SK-N-MC (cell line): Measurements from ENCODE around the gene L3MBTL1.

Source experiments
- DNase-seq: peaks from one replicate; pipeline ENCODE4 v3.0.0-alpha.2; 2011; ENCODE audit warnings: low read depth, low spot score
- H3K27ac ChIP-seq: fragments of 200-600 bp; sonication (generic); 2 replicates; pipeline ENCODE4 v1.5.1; 2016; ENCODE audit warnings: mixed run types
- H3K36me3 ChIP-seq: fragments of 200-600 bp; sonication (generic); 2 replicates; pipeline ENCODE4 v1.6.1; 2017; ENCODE audit warnings: antibody characterized with exemption, low read length, mixed read lengths; ENCODE audit not compliant: insufficient read depth
- H3K4me3 ChIP-seq: fragments of 200-600 bp; sonication (generic); 2 replicates; pipeline ENCODE4 v1.5.1; 2016
- H3K9ac ChIP-seq: fragments of 200-600 bp; sonication (generic); 2 replicates; pipeline ENCODE4 v1.8.0; 2017; ENCODE audit warnings: mixed run types, mixed read lengths; ENCODE audit not compliant: insufficient read length
- H3K9me3 ChIP-seq: fragments of 200-600 bp; sonication (generic); 2 replicates; pipeline ENCODE4 v1.6.1; 2017; ENCODE audit warnings: low read depth, mild to moderate bottlenecking, antibody characterized with exemption, low read length, moderate library complexity, mixed read lengths
- EZH2 ChIP-seq: fragments of 200-600 bp; sonication (generic); IDR thresholded peaks from one replicate; pipeline ENCODE4 v1.6.1; 2017; ENCODE audit warnings: antibody characterized with exemption
- FOXP2 ChIP-seq: optimal IDR thresholded peaks from 2 replicates; pipeline ENCODE3; 2011; ENCODE audit warnings: mild to moderate bottlenecking, moderate library complexity; ENCODE audit not compliant: insufficient read depth; ENCODE audit errors: extremely low read length, control extremely low read depth
- POLR2AphosphoS5 ChIP-seq: IDR thresholded peaks from 2 replicates; pipeline ENCODE4 v1.6.1; 2012; ENCODE audit warnings: mild to moderate bottlenecking, low read depth, low read length, borderline replicate concordance

The L3MBTL1 gene

GRCh38 chr20:43529457-43530153, 22.1 kb downstream of the L3MBTL1 start:
- no peaks in the 10 kb centered on the region for H3K36me3 ChIP-seq
- H3K27ac ChIP-seq: no peak overlapping the region
- DNase-seq: no peak
- H3K9me3 ChIP-seq: no peaks in the 10 kb centered on the region
- TF ChIP-seq FOXP2 (no peak), POLR2AphosphoS5 (no peak), EZH2 (no peak)
- H3K9ac ChIP-seq: no peak overlapping the region
- H3K4me3 ChIP-seq: no peak overlapping the region

- Histone ChIP-seq H3K27ac (no peak overlapping the region), H3K9me3 (no peaks in the 10 kb centered on the region), H3K36me3 (no peaks in the 10 kb centered on the region), H3K9ac (no peak overlapping the region), H3K4me3 (no peak overlapping the region)
- TF ChIP-seq FOXP2: no peak
- no peak for TF ChIP-seq EZH2
- no peak for TF ChIP-seq POLR2AphosphoS5
- DNase-seq: no peak
These were observed 23.0 kb downstream of the L3MBTL1 start for GRCh38 chr20:43530321-43531090.

GRCh38 chr20:43531091-43531443, 23.6 kb downstream of the L3MBTL1 start:
- H3K9me3 ChIP-seq: no peaks in the 10 kb centered on the region
- no peak overlapping the region for H3K27ac ChIP-seq
- H3K4me3 ChIP-seq: no peak overlapping the region
- no peak overlapping the region for H3K9ac ChIP-seq
- no peak for TF ChIP-seq EZH2
- DNase-seq: no peak
- no peaks in the 10 kb centered on the region for H3K36me3 ChIP-seq

- Histone ChIP-seq H3K4me3 (no peak overlapping the region), H3K9me3 (no peaks in the 10 kb centered on the region), H3K9ac (no peak overlapping the region), H3K36me3 (no peaks in the 10 kb centered on the region), H3K27ac (no peak overlapping the region)
- TF ChIP-seq POLR2AphosphoS5 (no peak), FOXP2 (no peak), EZH2 (no peak)
- no peak for DNase-seq
These were observed 25.0 kb downstream of the L3MBTL1 start for GRCh38 chr20:43532416-43533055.

GRCh38 chr20:43533060-43533459, 25.6 kb downstream of the L3MBTL1 start:
- H3K9me3 ChIP-seq: no peaks in the 10 kb centered on the region

GRCh38 chr20:43534016-43534415, 26.5 kb downstream of the L3MBTL1 start:
- Histone ChIP-seq H3K9ac (no peak overlapping the region), H3K27ac (no peak overlapping the region), H3K36me3 (no peaks in the 10 kb centered on the region), H3K4me3 (no peak overlapping the region), H3K9me3 (no peaks in the 10 kb centered on the region)
- no peak for TF ChIP-seq FOXP2
- TF ChIP-seq POLR2AphosphoS5: no peak
- no peak for TF ChIP-seq EZH2
- no peak for DNase-seq

More at GRCh38 chr20:43533060-43533459, 25.6 kb downstream of the L3MBTL1 start:
- no peak overlapping the region for H3K9ac ChIP-seq
- no peak overlapping the region for H3K4me3 ChIP-seq
- TF ChIP-seq POLR2AphosphoS5 (no peak), EZH2 (no peak), FOXP2 (no peak)
- H3K36me3 ChIP-seq: no peaks in the 10 kb centered on the region
- DNase-seq: no peak
- H3K27ac ChIP-seq: no peak overlapping the region

GRCh38 chr20:43534791-43535350, 27.4 kb downstream of the L3MBTL1 start:
- TF ChIP-seq EZH2 (no peak), POLR2AphosphoS5 (no peak), FOXP2 (no peak)
- H3K9ac ChIP-seq: no peak overlapping the region
- H3K9me3 ChIP-seq: no peaks in the 10 kb centered on the region
- no peaks in the 10 kb centered on the region for H3K36me3 ChIP-seq
- no peak overlapping the region for H3K4me3 ChIP-seq
- H3K27ac ChIP-seq: no peak overlapping the region
- no peak for DNase-seq

GRCh38 chr20:43535370-43536004, 28.0 kb downstream of the L3MBTL1 start:
- no peak for DNase-seq
- H3K27ac ChIP-seq: no peak overlapping the region
- H3K36me3 ChIP-seq: no peaks in the 10 kb centered on the region
- TF ChIP-seq EZH2 (no peak), FOXP2 (no peak), POLR2AphosphoS5 (no peak)
- no peaks in the 10 kb centered on the region for H3K9me3 ChIP-seq
- H3K9ac ChIP-seq: no peak overlapping the region
- H3K4me3 ChIP-seq: no peak overlapping the region
